ENCODE results near the gene OGFRL1. TPM values are rescaled to one million over a fixed set of nuclear protein-coding genes. Genes with fewer than 3 reads are reported as not detected.

The OGFRL1 gene
- total RNA-seq, 2 donors from 2014 or later: 8.6 to 22.6 TPM

DNA sequence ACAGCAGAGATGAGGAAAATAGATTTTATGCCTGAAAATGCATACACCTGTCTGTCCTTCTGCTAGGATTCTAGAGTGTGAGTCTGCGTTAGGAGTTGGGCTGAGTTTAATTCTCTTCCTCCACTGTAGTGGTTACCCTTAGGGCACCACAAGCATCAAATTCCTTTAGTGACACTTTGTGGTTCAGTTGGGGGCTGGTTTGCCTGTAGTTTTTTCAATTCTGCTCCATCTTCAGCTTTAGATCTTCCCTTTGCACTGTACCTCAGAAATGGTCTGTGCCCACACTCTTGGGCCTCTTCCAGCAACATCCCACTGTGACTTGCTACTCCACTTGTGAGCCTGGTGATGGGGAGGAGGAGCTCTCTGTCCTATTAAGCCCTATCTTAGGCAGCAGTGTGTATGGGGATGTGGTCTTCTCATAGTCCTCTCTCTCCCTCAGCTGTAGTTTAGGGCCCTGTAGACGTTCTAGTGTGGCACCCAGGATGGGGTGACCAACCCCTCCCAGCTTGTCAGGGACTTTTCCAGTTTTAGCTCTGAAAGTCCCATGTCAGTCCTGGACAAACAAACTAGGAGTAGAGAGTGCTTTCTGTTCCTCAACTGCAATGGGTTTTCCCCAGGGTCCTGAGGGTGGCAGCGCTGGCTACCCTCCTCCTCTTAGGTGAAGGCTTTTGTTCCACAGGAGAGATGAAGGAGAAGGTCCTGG is 19.7 kb upstream of the OGFRL1 start:
- Histone ChIP-seq H3K27ac (no peak overlapping the region), H3K36me3 (replicated peaks in 1 of 2; ENCODE audit: insufficient read depth in 1 of 2, low read depth in 2 of 2) (no peaks in the 10 kb centered on the region), H3K27me3 (no peaks in the 10 kb centered on the region), H3K4me3 (no peak overlapping the region), H3K4me1 (no peaks in the 10 kb centered on the region), H3K9me3 (peaks cover 0 to 9% (median 0%) of the 10 kb centered on the region in 3 donors)
- TF ChIP-seq CTCF (IDR thresholded peaks at IDR 0.05) (no peak), POLR2A (IDR thresholded peaks at IDR 0.05) (no peak)
- DNase-seq (no peak), ATAC-seq (no peak)
- intact Hi-C loops (cut with DNase I): no loop called here
- WGBS, 2 donors: 48 to 63% methylated on average over 2 to 3 of the region's 3 CpGs

DNA sequence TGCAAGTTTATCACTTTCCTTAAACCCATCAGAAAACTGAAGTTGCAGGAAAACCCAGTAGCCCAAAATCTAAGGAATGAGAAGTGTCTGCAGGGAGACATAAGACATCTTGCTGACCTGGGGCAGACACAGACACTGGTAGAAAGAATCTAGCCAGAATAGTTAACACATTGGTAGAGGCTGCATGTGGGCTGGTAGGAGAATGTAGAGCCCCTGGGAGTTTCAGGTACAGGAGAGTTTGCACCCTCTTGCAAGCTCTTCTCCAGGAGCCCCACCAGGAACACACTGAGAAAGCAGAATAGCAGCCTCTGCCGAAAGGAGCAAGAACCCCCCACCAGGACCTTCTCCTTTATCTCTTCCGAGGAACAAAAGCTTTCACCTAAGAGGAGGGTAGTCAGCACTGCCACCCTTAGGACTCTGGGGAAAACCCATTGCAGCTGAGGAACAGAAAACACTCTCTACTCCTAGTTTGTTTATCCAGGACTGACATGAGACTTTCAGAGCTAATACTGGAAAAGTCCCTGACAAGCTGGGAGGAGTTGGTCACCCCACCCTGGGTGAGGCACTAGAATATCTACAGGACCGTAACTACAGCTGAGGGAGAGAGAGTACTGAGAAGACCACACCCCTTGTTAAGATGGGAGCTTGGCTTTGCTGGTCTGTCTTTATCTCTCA is 10.5 kb upstream of the OGFRL1 start:
- 48 to 52% methylated on average over 3 of the region's 3 CpGs for WGBS, 2 donors
- Histone ChIP-seq H3K4me3 (no peak overlapping the region), H3K4me1 (no peaks in the 10 kb centered on the region), H3K27me3 (no peaks in the 10 kb centered on the region), H3K36me3 (replicated peaks in 1 of 2; ENCODE audit: insufficient read depth in 1 of 2, low read depth in 2 of 2) (no peaks in the 10 kb centered on the region), H3K27ac (no peak overlapping the region), H3K9me3 (no peaks in the 10 kb centered on the region)
- ATAC-seq (no peak), DNase-seq (no peak)
- TF ChIP-seq CTCF (IDR thresholded peaks at IDR 0.05) (no peak), POLR2A (IDR thresholded peaks at IDR 0.05) (no peak)
- intact Hi-C loops (cut with DNase I): no loop called here

DNA sequence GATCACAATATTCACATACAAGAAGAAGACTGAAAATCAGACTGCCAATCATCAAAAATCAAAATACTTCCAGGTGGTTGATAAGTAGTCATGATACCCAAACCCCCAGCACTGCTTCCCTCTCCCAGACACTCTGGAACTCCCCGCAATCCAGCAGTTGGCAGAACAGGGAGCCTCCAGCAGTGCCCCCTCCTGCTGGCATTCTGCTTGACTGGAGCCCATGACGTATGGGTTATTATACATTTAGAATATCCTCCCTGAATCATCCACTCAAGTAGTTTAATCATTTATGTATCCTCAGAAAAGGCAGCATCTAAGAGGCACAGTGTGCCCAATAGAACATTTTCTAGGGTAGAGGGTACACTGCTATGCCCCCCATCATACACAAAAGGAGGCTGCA is 9.3 kb upstream of the OGFRL1 start:
- no peak for TF ChIP-seq POLR2A (IDR thresholded peaks at IDR 0.05)
- TF ChIP-seq CTCF (IDR thresholded peaks at IDR 0.05): no peak
- no peak for ATAC-seq
- no peak for DNase-seq
- Histone ChIP-seq H3K27ac (no peak overlapping the region), H3K36me3 (replicated peaks in 1 of 2; ENCODE audit: insufficient read depth in 1 of 2, low read depth in 2 of 2) (no peaks in the 10 kb centered on the region), H3K9me3 (no peaks in the 10 kb centered on the region), H3K4me3 (no peak overlapping the region), H3K4me1 (no peaks in the 10 kb centered on the region), H3K27me3 (no peaks in the 10 kb centered on the region)
- intact Hi-C loops (cut with DNase I): no loop called here
- 79 to 81% methylated on average over 2 of the region's 2 CpGs for WGBS, 2 donors

DNA sequence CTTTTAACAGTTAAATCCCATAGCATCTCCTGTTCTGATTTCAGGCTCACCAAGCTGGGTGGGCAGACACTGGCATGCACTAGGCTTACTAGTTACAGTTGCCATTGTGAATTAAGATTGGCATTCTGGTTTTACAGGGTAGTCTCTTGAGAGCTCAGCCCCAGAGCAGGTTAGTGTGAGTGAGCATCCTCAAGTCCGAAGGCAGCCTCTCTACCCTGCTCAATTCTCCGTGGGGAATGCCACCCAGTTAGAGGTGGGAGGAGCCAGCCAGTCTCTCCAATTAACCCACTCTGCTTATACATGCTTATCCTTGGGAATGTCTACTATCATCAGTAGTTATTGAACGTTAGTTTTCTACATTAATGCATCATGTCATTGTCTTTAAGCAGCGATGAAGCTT is 8.9 kb upstream of the OGFRL1 start:
- intact Hi-C loops (cut with DNase I): no loop called here
- no peak for ATAC-seq
- 53 to 59% methylated on average over 4 of the region's 4 CpGs for WGBS, 2 donors
- no peak for DNase-seq
- no peaks in the 10 kb centered on the region for H3K36me3 ChIP-seq (replicated peaks in 1 of 2; ENCODE audit: insufficient read depth in 1 of 2, low read depth in 2 of 2)
- H3K4me1 ChIP-seq: no peaks in the 10 kb centered on the region
- no peaks in the 10 kb centered on the region for H3K9me3 ChIP-seq
- TF ChIP-seq CTCF (IDR thresholded peaks at IDR 0.05) (no peak), POLR2A (IDR thresholded peaks at IDR 0.05) (no peak)
- no peaks in the 10 kb centered on the region for H3K27me3 ChIP-seq
- H3K27ac ChIP-seq: no peak overlapping the region
- no peak overlapping the region for H3K4me3 ChIP-seq

DNA sequence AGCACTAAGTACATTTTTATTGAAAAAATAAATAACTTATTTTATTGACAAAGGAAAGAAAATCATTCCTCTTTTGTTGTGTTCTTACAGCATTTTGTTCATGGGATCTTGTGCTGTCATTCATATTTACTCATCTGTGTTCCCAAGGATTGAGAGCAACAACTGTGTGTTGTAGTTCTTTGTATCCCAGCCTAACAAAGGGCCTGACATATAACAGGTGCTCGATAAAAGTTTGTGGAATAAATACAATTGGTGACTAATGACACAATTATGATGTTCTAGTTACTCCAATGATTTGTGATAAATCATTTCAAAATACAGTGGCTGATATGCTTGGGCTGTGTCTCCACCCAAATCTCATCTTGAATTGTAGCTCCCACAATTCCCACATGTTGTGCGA is 7.9 kb upstream of the OGFRL1 start:
- Histone ChIP-seq H3K27ac (no peak overlapping the region), H3K4me1 (no peaks in the 10 kb centered on the region), H3K4me3 (no peak overlapping the region), H3K36me3 (replicated peaks in 1 of 2; ENCODE audit: insufficient read depth in 1 of 2, low read depth in 2 of 2) (no peaks in the 10 kb centered on the region), H3K27me3 (no peaks in the 10 kb centered on the region), H3K9me3 (no peaks in the 10 kb centered on the region)
- WGBS, 2 donors: 68 to 78% methylated on average over 2 of the region's 2 CpGs
- no peak for DNase-seq
- intact Hi-C loops (cut with DNase I): no loop called here
- no peak for ATAC-seq
- TF ChIP-seq CTCF (IDR thresholded peaks at IDR 0.05) (no peak), POLR2A (IDR thresholded peaks at IDR 0.05) (no peak)

Measured in body of pancreas (tissue), 4 donors.